ENCODE measurements around the gene HSPA1B. TPM values are rescaled to one million over a fixed set of nuclear protein-coding genes. Genes with fewer than 3 reads are reported as not detected.
"Not testable (repeated sequence)": the region's sequence is repeated elsewhere in the genome, so short reads cannot be mapped to it uniquely, and the experiment has no call there.

Gene HSPA1B
- total and polyA plus RNA-seq, 8 donors = 35.9 to 165 (median 77.4) TPM

DNA sequence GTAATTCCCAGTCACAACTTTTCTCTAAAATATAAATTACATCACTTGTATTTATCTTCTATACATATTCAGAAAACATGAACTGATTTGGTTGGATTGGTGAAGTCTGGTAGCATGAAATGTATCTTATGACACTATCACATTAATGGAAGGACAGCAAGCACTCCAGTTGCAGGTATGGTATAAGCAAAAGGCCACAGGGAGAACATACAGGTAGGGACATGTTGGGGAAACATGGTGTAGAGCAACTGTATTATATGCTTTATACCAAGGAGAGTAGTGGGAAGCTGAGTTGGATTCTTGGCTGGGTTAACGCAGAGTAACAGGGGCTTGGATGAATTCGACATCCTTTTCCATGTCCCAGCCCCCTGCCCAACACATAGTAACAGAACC lies 30.5 kb upstream of the HSPA1B start:
- Histone ChIP-seq H3K27me3 (no peaks in the 10 kb centered on the region), H3K27ac (peak overlapping the region in 4 of 5 donors; percentile 89 to 100 (median 96)), H3K4me3 (no peak overlapping the region), H3K36me3 (peaks cover 6 to 36% (median 26%) of the 10 kb centered on the region in 4 donors), H3K9me3 (no peaks in the 10 kb centered on the region), H3K4me1 (peaks cover 12 to 33% (median 25%) of the 10 kb centered on the region in 4 donors)
- no peak for DNase-seq
- WGBS, 5 donors = 83 to 95% (median 90%) methylated on average over 2 of the region's 2 CpGs
- intact Hi-C loops (cut with DNase I; ENCODE audit: low total_unique reads) = no loop called here
- no peak for TF ChIP-seq POLR2AphosphoS5 (IDR thresholded peaks at IDR 0.05)
- TF ChIP-seq POLR2A (IDR thresholded peaks at IDR 0.05) = no peak
- TF ChIP-seq EP300 (IDR thresholded peaks at IDR 0.05) = no peak
- TF ChIP-seq, protein P1, sequence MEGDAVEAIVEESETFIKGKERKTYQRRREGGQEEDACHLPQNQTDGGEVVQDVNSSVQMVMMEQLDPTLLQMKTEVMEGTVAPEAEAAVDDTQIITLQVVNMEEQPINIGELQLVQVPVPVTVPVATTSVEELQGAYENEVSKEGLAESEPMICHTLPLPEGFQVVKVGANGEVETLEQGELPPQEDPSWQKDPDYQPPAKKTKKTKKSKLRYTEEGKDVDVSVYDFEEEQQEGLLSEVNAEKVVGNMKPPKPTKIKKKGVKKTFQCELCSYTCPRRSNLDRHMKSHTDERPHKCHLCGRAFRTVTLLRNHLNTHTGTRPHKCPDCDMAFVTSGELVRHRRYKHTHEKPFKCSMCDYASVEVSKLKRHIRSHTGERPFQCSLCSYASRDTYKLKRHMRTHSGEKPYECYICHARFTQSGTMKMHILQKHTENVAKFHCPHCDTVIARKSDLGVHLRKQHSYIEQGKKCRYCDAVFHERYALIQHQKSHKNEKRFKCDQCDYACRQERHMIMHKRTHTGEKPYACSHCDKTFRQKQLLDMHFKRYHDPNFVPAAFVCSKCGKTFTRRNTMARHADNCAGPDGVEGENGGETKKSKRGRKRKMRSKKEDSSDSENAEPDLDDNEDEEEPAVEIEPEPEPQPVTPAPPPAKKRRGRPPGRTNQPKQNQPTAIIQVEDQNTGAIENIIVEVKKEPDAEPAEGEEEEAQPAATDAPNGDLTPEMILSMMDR (IDR thresholded peaks at IDR 0.05) = no peak

DNA sequence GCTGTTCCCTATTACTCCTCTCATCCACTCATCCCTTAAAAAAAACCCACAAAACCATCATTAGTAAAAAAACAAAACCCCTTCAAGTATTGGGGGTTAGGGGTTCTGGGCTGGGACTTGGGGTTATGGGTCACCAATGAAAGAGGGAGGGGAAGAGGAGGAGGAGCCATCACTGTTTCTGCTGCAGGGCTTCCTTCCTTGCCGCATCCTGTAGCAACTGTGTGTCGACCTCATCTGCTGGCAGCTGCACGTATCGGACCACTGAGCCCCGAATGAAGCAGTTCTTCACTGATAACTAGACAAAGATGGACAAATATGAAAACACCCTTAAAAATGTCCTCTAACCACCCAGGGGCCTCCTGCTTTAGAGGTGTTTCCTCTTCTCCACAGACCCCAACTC lies 29.9 kb upstream of the HSPA1B start:
- H3K36me3 ChIP-seq = peaks cover 7 to 36% (median 26%) of the 10 kb centered on the region in 4 donors
- H3K4me3 ChIP-seq = no peak overlapping the region
- no peak for DNase-seq
- TF ChIP-seq EP300 (IDR thresholded peaks at IDR 0.05) = no peak
- TF ChIP-seq, protein P1 (IDR thresholded peaks at IDR 0.05) = no peak
- TF ChIP-seq POLR2A (IDR thresholded peaks at IDR 0.05) = no peak
- TF ChIP-seq POLR2AphosphoS5 (IDR thresholded peaks at IDR 0.05) = no peak
- WGBS, 5 donors = 48 to 79% (median 60%) methylated on average over 5 of the region's 5 CpGs
- peak overlapping the region in 4 of 5 donors; percentile 2 to 100 (median 96) for H3K27ac ChIP-seq
- H3K27me3 ChIP-seq = no peaks in the 10 kb centered on the region
- no peaks in the 10 kb centered on the region for H3K9me3 ChIP-seq
- peaks cover 12 to 33% (median 25%) of the 10 kb centered on the region in 4 donors for H3K4me1 ChIP-seq
- intact Hi-C loops (cut with DNase I; ENCODE audit: low total_unique reads) = no loop called here

DNA sequence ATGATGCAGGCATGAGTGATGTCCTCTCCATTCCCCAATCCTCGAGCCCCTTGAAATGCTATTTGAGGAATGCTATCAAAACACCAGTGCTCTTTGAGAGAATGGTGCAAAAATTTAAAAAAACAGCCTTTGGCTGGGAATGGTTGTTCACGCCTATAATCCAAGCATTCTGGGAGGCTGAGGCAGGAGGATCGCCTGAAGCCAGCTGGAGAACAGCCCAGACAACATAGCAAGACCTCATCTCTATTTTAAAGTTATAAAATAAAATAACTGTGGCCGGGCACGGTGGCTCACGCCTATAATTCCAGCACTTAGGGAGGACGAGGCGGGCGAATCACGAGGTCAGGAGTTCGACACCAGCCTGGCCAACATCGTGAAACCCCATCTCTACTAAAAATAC lies 27.8 kb upstream of the HSPA1B start:
- intact Hi-C loops (cut with DNase I; ENCODE audit: low total_unique reads) = no loop called here
- Histone ChIP-seq H3K9me3 (no peaks in the 10 kb centered on the region), H3K4me1 (peaks cover 6 to 16% (median 12%) of the 10 kb centered on the region in 4 donors), H3K27me3 (no peaks in the 10 kb centered on the region), H3K27ac (no peak overlapping the region), H3K4me3 (no peak overlapping the region), H3K36me3 (peaks cover 4 to 46% (median 31%) of the 10 kb centered on the region in 4 donors)
- WGBS, 5 donors = 86 to 95% (median 89%) methylated on average over 12 of the region's 12 CpGs
- no peak for TF ChIP-seq POLR2AphosphoS5 (IDR thresholded peaks at IDR 0.05)
- TF ChIP-seq, protein P1 (IDR thresholded peaks at IDR 0.05) = no peak
- no peak for TF ChIP-seq POLR2A (IDR thresholded peaks at IDR 0.05)
- no peak for TF ChIP-seq EP300 (IDR thresholded peaks at IDR 0.05)
- no peak for DNase-seq

DNA sequence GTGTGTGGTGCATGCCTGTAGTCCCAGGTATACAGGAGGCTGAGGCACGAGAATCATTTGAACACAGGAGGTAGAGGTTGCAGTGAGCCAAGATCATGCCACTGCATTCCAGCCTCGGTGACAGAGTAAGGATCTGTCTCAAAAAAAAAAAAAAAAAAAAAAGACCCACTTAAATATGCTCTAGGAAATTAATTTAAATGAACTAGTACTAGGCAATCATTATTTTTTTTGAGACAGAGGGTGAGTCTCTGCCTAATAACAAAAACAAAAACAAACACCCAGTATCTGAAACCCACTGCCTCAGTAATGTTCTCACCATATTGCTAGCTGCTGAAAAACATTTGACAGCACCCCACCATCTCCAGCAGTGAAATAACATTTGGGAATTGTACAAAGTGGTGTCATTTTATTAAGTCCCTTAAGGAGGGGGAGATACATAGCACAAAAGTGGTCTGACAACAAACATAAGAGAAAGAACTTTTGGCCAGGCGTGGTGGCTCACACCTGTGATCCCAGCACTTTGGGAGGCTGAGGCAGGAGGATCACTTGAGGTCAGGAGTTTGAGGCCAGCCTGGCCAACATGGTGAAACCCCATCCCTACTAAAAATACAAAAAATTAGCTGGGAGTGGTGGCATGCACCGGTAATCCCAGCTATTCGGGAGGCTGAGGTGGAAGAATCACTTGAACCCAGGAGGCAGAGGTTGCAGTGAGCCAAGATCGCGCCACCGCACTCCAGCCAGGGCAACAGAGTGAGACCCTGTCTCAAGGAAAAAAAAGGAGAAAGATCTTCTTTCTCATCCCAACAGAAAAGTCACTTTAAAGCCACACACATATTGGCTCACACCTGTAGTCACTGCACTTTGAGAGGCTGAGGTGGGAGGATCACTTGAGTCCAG lies 26.3 kb upstream of the HSPA1B start:
- WGBS, 5 donors = 92 to 95% (median 93%) methylated on average over 8 of the region's 8 CpGs
- Histone ChIP-seq H3K4me1 (peaks cover 7 to 23% (median 13%) of the 10 kb centered on the region in 4 donors), H3K36me3 (peaks cover 4 to 46% (median 31%) of the 10 kb centered on the region in 4 donors)
- H3K27me3 ChIP-seq; H3K4me3 ChIP-seq; DNase-seq; intact Hi-C loops (cut with DNase I; ENCODE audit: low total_unique reads); H3K27ac ChIP-seq; H3K9me3 ChIP-seq: not testable (repeated sequence)
